Transverse colon (tissue), 4 donors: ENCODE results near the gene SRPX. TPM values are rescaled to one million over a fixed set of nuclear protein-coding genes. Genes with fewer than 3 reads are reported as not detected.

Experiments
- DNase-seq: peaks from one replicate; pipeline ENCODE4 v3.0.0-alpha.2; 2019
- H3K27ac ChIP-seq, 4 donors: fragments of 200-600 bp; sonication (generic); 2 replicates each; pipeline ENCODE4 v1.5.1; 2016 to 2018; ENCODE audit warnings: inconsistent platforms in 4 of 4
- H3K27me3 ChIP-seq: fragments of 200-600 bp; sonication (generic); 2 replicates; pipeline ENCODE4 v1.5.1; 2017; ENCODE audit warnings: inconsistent platforms
- H3K36me3 ChIP-seq, 4 donors: fragments of 200-600 bp; sonication (generic); 2 replicates each; pipeline ENCODE4 v1.5.1; 2017 to 2019; ENCODE audit warnings: inconsistent platforms in 4 of 4
- H3K4me1 ChIP-seq, 4 donors: fragments of 200-600 bp; sonication (generic); 2 replicates each; pipeline ENCODE4 v1.5.1; 2017 to 2020; ENCODE audit warnings: inconsistent platforms in 4 of 4
- H3K4me3 ChIP-seq, 4 donors: fragments of 200-600 bp; sonication (generic); 1 replicate in 1 of 4; 2 replicates in 3 of 4; pipeline versions ENCODE4 v1.5.1 to v1.6.1; 2017 to 2019; ENCODE audit warnings: inconsistent platforms in 4 of 4
- H3K9me3 ChIP-seq, 2 donors: fragments of 200-600 bp; sonication (generic); 2 replicates each; pipeline ENCODE4 v1.5.1; 2017 to 2019; ENCODE audit warnings: inconsistent platforms in 2 of 2
- CTCF ChIP-seq, 5 experiments: fragments of 200-600 bp in 3 of 5; fragments of 450-650 bp in 2 of 5; sonication (generic) in 3 of 5; IDR thresholded peaks; 1 replicate in 2 of 5; 2 replicates in 3 of 5; pipeline ENCODE4 v1.5.1; 2016 to 2017; ENCODE audit warnings: antibody characterized with exemption in 5 of 5, inconsistent platforms in 3 of 5, mild to moderate bottlenecking in 2 of 5, moderate library complexity in 1 of 5
- EP300 ChIP-seq: sonication (generic); formaldehyde crosslinking; IDR thresholded peaks from one replicate; pipeline ENCODE4 v1.6.1; 2017; ENCODE audit warnings: antibody characterized with exemption, low read depth
- POLR2A ChIP-seq: fragments of 450-650 bp; IDR thresholded peaks from one replicate; pipeline ENCODE4 v1.6.1; 2016; ENCODE audit warnings: antibody characterized with exemption, mild to moderate bottlenecking, moderate library complexity
- POLR2AphosphoS5 ChIP-seq, 3 donors: sonication (generic); formaldehyde crosslinking; IDR thresholded peaks; one replicate each; pipeline ENCODE4 v1.6.1; 2016; ENCODE audit warnings: antibody characterized with exemption in 3 of 3
- WGBS, 2 donors: methylation state at CpG; one replicate each; pipeline ENCODE4 v1.1.5; 2018; ENCODE audit warnings: low coverage in 1 of 2; 5-methylcytosine and 5-hydroxymethylcytosine counted together
- in situ Hi-C, 4 donors: fragments of 200-750 bp; cut with MboI; loops; one replicate each; pipeline versions ENCODE4 v1.15.0 to v1.15.1; 2017; ENCODE audit warnings: low sequenced_read_pairs in 3 of 4, low pct_ligation_motif_present in 1 of 4, low pct_unique_long_range_greater_than_20kb in 1 of 4
- intact Hi-C: fragments of 100-400 bp; cut with DNase I; formaldehyde crosslinking; loops from one replicate; pipeline ENCODE4 v1.15.1; 2023; ENCODE audit warnings: low total_unique reads
- total RNA-seq, 4 donors: library from RNA; depleted of rRNA; stranded (reverse); fragments of >200 nt; gene quantifications; one replicate each; pipeline ENCODE4 v1.1.0, GENCODE V29; 2016

The SRPX gene
- total RNA-seq, result 10 to 100 TPM; 16.1 to 43.6 (median 38.6) TPM

GRCh38 chrX:38220415-38221390, at the start of gene SRPX:
TSS of gene SRPX (minus strand) at chrX:38220871. CDS start at chrX:38220792, 79 bp downstream.
- Histone ChIP-seq H3K9me3 (no peaks in the 10 kb centered on the region), H3K27me3 (peaks cover 6% of the 10 kb centered on the region), H3K4me3 (peak within 1 kb of the TSS; percentile 2 to 61 (median 40)), H3K36me3 (no peaks in the 10 kb centered on the region), H3K27ac (peak within 1 kb of the TSS; percentile 45 to 69 (median 52)), H3K4me1 (peaks cover 0 to 5% (median 0%) of the 10 kb centered on the region in 4 donors)
- in situ Hi-C loops (no loop called here), intact Hi-C loops (no loop called here)
- DNase-seq, result no peak
- WGBS, 2 donors, result 62% methylated on average over 76 of the region's 76 CpGs; no CpG with 5 or more reads in 1 of the 2 donors
- TF ChIP-seq EP300 (no peak), POLR2A (no peak), CTCF (IDR thresholded peaks at IDR 0.05) (no peak), POLR2AphosphoS5 (IDR thresholded peaks at IDR 0.05) (no peak)

GRCh38 chrX:38268011-38268410, 47.3 kb upstream of the SRPX start:
- Histone ChIP-seq H3K9me3 (no peaks in the 10 kb centered on the region), H3K27ac (no peak overlapping the region), H3K27me3 (no peaks in the 10 kb centered on the region), H3K4me1 (no peaks in the 10 kb centered on the region), H3K4me3 (no peak overlapping the region), H3K36me3 (no peaks in the 10 kb centered on the region)
- in situ Hi-C loops, result loop anchor here in 1 of 4 donors (25.0 kb wide), 1 partner anchor 94 kb away; the partner anchor contains the start of gene OTC
- no peak for DNase-seq
- WGBS, 2 donors, result 85% methylated on average over 3 of the region's 3 CpGs; no CpG with 5 or more reads in 1 of the 2 donors
- intact Hi-C loops, result no loop called here
- TF ChIP-seq POLR2AphosphoS5 (IDR thresholded peaks at IDR 0.05), result no peak
- TF ChIP-seq POLR2A, result no peak
- no peak for TF ChIP-seq EP300
- TF ChIP-seq CTCF (IDR thresholded peaks at IDR 0.05), result no peak

- no peak for DNase-seq
- no peak overlapping the region for H3K4me3 ChIP-seq
- TF ChIP-seq POLR2A, result no peak
- no peak for TF ChIP-seq EP300
- no peak for TF ChIP-seq POLR2AphosphoS5 (IDR thresholded peaks at IDR 0.05)
- TF ChIP-seq CTCF (IDR thresholded peaks at IDR 0.05), result no peak
- H3K9me3 ChIP-seq, result no peaks in the 10 kb centered on the region
- WGBS, 2 donors, result 79% methylated on average over 9 of the region's 9 CpGs; no CpG with 5 or more reads in 1 of the 2 donors
- intact Hi-C loops (no loop called here), in situ Hi-C loops (loop anchor here in 1 of 4 donors (25.0 kb wide), 1 partner anchor 99 kb away; the partner anchor contains the start of gene OTC)
- H3K27me3 ChIP-seq, result no peaks in the 10 kb centered on the region
- no peaks in the 10 kb centered on the region for H3K4me1 ChIP-seq
- H3K27ac ChIP-seq, result no peak overlapping the region
- no peaks in the 10 kb centered on the region for H3K36me3 ChIP-seq
Observed at GRCh38 chrX:38262715-38263620, 42.3 kb upstream of the SRPX start.
